GM12801 (cell line): ENCODE results near the gene SLC37A4.

ENCODE experiments used
- CTCF ChIP-seq: IDR thresholded peaks from one replicate; pipeline ENCODE4 v1.5.1; 2011; ENCODE audit warnings: control low read depth; ENCODE audit not compliant: insufficient read length; ENCODE audit errors: extremely low read depth

The SLC37A4 gene

DNA sequence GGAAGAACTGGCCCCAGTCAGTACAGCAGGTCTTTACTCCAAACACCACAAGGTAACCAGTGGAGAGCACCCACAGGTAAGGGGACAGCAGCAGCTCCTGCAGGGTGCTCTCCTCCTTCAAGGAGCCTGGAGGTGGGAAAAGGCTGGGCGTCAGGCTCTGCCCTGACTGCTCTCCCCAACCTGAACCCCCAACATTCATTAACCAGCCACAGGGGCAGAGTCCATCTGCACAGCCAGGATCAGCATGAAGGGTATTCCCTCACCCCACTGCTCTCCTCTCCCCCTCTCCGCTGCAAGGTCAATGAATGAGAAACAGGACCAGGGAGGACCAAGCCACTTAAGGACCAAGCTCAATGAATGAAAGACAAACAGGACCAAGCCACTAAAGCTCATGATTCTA is 3.7 kb downstream of the SLC37A4 start:
- no peak for TF ChIP-seq CTCF

DNA sequence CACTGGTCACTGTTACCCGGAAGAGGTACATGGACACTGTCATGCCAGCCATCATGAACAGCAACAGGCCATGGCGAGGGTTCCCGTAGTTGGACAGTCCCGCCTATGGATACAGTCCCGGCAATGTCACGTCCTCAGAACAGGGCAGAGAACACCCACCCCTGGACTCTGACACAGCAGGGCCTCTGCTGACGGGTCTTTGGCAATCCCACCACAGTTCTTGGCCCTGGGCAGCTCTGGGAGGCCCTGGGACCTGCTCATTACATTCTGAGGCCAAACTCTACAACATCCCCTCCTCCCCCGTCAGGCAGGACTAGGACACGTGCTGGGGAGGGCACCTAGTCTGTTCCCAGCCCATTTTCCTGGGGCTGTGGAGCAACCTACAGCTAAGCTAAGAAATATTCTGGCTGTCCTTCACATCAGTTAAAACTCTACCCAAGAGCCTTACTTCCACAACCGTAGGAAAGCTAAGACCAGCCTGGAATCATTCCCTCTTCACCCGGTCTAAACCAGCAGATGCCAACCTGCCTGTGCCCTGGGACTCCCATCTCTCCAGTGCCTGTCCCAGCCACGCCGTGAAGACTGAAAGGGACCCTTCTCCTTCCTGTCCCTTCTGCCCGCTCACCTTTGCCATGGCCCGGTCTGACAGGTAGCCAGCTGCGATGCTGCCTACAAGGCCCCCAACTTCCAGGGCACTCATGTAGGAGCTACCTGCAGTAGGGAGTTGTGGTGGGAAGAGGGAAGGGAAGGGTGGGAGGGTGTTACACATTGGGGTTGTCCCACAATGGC is 4.5 kb downstream of the SLC37A4 start:
- no peak for TF ChIP-seq CTCF

DNA sequence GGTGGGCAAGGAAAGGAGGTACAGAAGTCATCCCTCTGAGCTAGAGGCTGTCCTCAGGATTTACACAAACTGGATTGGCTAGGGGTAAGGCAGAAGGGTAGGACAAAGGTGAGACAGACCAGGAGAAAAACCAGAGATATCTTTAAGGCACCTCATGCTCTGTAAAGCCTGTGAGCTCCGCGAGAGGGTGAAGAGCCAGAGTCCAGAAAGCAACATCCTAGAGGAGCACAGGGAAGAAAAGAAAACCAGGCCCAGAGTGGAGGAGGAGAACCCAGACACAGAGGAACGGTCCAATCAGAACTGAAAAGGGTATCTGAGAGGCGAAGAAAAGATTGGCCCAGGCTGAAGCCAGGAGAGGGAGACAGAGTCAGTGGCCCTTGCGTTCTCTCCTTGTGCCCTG is 5.1 kb downstream of the SLC37A4 start:
- TF ChIP-seq CTCF, result no peak

DNA sequence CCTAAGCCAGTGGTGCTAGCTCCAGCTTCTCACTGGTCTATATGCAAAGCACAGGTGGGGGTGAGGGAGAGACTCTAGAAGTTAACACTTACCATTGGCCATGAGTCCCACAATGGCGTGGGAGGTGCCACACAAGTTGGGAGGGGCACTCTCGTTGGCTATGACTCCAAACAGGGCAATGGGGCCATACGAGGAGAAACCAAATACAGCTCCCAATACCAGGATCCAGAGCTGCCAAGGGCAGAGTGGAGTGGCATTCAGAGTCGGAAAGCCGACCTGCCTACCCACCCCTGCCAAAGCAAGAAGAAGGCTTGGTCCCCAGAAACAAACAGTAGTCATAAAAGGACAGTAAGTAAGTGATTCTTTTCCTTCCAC is 5.6 kb downstream of the SLC37A4 start:
- no peak for TF ChIP-seq CTCF

DNA sequence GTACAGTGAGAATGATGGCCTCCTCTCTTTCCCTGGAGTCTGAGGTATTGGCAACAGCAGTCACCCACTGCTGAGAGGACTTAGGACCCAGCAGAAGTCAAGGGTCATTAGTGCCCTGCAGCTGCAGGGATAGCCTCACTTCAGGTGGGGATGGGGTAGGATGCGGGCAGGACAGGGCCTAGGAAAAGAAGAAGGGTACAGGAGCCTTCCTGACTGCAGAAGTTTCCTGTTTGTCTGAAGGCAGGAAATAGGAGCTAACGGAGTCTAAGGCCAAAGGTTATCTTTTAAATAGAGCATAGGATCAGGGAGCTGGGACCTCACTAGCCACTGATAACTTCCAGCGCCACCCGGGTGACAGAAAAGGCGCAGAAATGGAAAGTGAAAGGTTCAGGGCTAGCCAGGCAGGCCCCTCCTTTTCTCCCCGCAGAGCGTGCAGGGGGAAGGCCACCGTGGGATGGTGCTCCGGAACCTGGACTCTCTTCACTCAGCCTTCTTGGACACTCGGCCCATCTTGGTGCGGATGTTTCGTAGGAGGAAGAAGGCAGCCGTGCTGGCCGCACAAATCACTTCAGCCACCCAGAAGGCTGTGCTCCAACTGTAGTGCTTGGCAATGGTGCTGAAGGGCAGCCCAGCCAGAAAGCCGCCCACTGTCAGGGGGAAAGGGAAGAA is 6.1 kb downstream of the SLC37A4 start:
- no peak for TF ChIP-seq CTCF

DNA sequence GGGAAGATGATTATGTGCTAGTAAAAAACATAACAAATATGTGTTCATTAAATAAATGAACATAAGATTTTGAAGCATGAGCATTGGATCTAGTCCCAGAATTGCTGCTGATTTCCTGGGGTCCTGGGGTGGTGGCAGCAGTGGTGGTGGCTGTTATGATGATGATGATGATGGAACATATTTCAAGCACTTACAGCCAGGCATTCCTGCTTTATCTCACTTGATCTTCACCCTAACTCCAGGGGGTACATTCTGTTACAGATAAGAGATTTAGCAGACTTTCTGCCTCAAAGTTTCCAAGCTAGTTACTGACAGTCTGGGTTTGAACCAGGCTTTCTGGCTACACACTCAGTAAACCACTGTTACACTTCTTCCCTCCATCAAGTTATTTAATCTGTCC is 6.9 kb downstream of the SLC37A4 start:
- TF ChIP-seq CTCF, result no peak

DNA sequence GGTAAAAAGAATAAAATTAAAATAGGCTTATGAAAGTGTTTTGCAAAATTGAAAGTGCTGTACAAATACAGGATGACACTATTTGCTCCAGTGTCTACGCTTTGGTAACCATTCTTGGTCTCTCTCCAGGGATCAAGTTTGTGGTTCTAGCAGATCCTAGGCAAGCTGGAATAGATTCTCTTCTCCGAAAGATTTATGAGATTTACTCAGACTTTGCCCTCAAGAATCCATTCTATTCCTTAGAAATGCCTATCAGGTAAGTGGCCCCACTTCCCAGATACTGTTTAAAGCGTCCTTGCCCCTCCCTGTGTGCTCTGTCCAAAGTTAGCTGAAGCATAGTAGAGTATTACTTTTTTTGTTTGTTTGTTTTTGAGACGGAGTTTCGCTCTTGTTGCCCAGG is 9.0 kb downstream of the SLC37A4 start:
- no peak for TF ChIP-seq CTCF
